ENCODE data around the gene R3HCC1L.

R3HCC1L gene

DNA sequence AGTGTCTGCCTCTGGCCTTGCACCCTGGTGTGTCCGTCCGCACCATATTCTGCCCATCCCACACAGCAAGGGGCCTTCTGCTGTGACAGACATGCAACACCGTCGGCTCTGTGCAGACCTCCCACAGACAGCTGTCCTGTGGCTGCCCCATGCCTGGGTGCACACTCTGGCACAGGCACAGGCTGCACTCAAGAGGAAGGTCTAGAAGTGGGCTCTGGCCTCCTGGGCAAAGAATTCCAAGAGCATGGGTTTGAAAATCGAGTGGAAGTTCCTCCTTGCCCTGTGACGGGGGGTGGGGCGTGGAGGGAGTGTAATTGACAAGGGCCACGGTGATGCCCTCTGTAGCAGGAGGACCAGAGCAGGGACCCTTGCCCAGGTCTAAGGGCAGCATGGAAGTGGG lies 137.8 kb downstream of the R3HCC1L start:
- in situ Hi-C loops (cut with HindIII; ENCODE audit: low sequenced_read_pairs): no loop called here

DNA sequence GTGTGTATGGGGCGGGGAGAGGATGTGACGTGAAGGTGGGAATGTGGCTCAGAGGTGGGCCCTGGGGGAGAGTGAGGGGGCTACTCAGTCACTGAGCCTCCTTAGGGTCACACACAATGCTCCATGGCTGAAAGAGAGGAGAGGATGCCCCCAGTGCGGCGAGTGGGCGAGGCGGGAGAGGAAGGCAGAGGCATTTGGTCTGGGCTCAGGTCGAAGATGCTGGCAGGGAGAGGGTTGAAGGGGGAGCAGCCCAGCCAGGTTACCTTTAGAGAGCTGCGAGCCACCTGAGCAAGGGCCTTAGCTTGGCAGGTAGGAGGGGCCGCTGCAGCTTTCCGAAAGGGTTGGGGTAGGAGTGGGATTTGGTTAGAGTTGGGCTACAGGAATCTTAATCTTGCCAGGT lies 138.2 kb downstream of the R3HCC1L start:
- in situ Hi-C loops (cut with HindIII; ENCODE audit: low sequenced_read_pairs): no loop called here

DNA sequence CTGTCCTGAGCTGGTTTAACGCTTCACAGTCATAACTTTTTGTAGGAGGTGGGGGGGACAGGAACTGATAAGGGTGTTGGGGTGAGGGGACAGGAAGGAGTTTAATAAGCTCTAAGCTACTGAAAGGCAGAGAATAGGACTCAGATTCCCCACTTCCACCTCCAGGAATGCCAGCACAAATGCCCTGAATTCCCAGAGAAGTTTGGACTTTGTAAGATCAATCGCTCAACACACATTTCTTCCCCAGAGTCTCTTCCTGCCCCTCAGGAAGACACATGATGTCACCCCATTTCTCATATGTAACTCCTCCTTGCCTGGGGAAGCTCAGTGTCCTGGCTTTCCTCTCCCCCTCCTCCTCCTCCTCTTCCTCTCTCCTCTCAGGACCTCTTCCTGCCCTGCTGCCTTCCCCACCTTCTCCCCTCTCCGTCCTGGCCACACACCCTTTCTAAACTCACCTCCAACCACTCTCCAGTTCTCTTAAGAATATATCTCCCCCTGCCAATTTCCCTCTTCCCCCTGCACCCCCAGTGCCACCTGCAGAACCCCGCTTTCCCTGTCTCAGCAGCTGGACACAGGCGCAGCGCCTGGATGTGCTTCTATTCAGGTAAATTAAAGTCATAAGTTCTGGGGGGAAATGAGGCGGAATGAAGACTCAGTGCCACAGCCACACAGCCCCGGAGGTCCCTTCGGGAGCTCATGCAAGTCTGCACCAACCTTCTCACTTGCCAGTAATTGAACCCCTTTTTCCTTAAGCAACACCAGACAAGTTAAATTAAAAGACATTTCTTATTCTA lies 138.8 kb downstream of the R3HCC1L start:
- in situ Hi-C loops (cut with HindIII; ENCODE audit: low sequenced_read_pairs): no loop called here

DNA sequence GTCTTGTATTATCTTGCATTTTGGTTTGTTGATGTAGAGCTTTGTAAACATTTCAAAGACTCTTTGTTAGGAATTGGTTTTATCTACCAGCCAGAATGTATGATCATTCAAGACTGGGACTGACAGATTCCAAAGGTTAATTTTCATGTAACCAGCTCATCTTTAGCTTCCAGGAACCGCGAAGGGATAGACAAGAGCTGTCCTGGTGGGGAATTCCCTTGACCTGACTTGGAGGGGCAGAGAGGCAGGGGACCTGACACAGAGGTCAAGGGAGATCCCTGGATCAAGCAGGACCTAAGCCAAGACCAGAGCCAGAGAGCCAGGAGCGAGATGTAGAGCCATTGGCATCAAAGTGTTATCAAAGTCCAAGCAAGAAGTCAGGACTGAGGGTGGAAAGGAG lies 140.1 kb downstream of the R3HCC1L start:
- in situ Hi-C loops (cut with HindIII; ENCODE audit: low sequenced_read_pairs): no loop called here

DNA sequence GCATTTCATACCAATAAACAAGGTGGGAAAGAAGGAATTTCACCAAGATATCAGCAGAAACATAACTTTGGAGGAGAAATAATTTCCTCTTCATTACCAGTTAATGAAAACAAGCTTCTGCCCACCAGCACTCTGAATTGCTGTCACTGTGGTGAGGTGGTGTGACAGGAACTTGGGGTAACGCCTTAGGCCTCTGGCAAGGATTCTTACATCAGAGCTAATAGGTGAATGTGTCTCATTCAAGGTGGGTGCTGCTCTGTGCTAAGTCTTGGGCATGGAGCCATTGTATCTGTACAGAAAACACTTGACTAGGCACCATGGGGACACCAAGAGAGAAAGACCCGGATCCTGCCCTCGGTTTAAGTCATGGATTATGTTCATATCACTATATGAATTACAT lies 141.9 kb downstream of the R3HCC1L start:
- in situ Hi-C loops (cut with HindIII; ENCODE audit: low sequenced_read_pairs): no loop called here

DNA sequence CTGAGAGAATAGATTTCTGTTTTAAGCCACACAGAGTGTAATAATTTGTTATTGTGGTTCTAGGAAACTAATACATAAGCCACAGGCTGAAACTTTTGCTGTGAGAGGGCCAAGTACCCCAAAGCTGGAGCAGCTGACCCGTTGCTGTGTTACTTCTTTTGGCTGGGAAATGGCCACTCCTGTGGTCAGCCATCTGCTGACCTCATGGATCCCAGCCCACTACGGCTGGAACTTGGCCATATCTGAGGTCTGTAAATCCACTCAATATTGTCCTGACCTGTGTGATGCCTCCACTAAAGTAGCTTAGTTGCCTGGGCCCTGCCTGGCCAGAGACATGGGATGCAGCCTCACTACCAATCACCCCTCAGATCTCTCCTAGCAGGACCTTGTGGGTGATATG lies 151.0 kb downstream of the R3HCC1L start:
- in situ Hi-C loops (cut with HindIII; ENCODE audit: low sequenced_read_pairs): no loop called here

DNA sequence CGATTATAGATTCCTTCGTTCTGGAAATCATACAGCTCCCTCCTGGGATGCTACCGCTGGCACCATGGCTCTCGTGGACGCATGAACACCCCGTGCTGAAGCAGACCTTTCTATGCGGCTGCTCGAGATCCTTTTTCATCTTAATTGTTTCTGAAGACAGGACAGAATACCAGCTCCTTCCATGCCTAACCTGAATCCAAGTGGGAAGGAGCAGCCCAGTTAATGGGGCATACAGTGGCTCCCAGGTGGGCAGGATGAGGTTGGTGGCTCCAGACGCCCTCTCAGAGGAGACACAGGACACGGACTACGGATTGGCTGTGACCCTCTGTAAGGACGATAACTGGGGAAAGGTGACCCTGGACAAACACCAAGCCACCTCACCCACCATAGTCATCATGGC lies 152.0 kb downstream of the R3HCC1L start:
- in situ Hi-C loops (cut with HindIII; ENCODE audit: low sequenced_read_pairs): no loop called here

DNA sequence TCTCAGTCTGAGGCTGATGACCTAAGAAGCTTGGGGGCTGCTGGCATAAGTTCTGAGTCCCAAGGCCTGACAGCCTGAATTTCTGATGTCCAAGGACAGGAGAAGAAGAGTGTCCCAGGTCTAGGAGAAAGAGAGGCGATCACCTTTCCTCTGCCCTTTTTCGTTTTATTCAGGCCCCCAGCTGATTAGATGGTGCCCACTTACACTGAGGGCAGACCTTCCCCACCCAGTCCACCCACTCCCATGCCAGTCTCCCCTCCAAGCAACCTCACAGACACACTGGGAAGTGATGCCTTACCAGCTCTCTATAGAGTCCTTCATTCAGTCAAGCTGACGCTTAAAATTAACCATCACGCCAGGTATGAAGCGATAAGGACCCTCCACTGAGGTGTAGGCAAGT lies 152.9 kb downstream of the R3HCC1L start:
- in situ Hi-C loops (cut with HindIII; ENCODE audit: low sequenced_read_pairs): no loop called here

DNA sequence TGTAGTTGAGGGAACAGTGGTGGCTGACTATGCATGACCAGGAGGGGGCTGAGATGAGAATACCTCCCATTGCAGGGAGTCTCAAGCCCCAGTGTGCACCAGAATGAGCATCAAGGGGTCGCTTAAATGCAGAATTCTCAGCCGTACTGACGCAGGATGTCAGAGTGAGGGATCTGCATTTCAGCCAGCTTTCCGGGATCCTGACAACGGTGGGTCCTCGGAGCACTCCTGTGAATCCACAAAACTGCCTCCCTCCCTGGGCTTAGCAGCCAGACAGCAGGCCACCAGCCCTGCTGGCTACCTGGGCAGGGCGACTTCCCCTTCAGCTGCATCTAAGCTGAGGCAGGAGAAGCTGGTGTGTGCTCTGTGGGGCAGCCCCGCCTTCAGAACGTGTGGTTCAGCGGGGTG lies 155.3 kb downstream of the R3HCC1L start:
- in situ Hi-C loops (cut with HindIII; ENCODE audit: low sequenced_read_pairs): no loop called here

DNA sequence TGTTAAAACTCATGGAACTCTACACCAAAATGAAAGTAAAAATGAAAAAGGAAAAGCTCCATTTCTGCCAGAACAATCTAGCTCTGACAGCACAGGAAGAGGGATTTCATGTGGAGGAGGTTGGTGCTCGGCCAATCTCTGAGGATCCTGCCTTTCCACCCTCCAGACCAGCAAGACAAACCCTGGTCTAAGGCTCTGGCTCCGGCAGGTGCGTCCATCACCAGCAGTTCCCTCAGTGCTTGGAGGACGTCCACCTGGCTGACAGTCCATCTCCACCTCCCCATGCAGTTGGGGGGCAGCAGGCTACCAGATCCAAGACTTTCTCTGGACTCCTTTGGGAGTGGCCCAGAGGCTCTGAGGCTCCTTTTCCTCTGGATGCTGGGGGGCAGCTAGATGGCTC lies 158.5 kb downstream of the R3HCC1L start:
- in situ Hi-C loops (cut with HindIII; ENCODE audit: low sequenced_read_pairs): no loop called here

DNA sequence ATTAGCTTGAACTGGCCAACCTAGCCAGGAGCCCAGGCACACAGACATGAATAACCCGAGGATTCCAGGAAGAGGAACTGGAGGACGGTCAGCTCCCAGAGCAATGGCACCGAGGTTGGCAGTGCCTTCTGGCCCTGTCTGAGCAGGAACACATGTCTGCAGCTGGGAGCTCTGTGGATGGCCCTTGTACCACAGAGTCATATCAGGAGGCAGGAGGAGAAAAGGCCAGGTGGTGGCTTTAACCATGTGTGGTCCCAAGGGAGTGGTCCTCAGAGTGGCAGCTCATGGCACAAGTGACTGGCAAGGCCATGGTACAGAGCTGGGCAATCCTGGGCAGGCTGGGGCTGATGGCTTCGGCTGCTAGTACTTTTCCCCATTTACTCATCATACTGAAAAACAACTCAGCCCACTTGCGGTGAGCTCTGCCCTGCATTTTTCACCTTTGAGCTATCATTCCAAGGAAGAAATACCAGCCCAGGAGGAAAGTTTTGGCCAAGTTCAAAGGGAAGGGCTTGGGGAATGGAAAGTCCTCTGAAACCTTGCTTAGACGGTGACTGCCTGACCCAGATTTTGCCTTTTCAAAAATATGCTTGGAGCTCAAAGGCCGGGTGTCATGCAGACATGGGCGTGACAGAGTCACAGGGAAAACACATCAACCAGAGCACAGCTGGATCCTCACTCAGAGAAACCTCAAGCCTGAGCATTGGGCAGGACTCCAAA lies 159.3 kb downstream of the R3HCC1L start:
- in situ Hi-C loops (cut with HindIII; ENCODE audit: low sequenced_read_pairs): no loop called here

DNA sequence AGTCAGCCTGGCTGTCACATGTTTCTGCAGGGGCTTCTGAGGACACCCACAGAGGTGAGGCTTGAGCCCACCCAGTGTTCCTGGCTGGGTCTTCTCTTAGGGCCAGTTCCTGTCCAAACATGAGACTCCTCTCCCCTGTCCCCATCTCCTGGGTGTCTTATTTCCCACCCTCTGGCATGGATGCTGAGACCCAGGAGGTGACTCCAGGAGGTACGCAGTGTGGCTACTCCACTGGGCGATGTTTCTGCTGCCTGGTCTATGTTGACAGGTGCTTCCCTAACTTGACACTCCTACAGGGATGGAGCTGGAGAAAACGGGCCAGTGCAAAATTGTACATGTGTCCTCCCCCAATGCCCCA lies 159.8 kb downstream of the R3HCC1L start:
- in situ Hi-C loops (cut with HindIII; ENCODE audit: low sequenced_read_pairs): no loop called here
